T-cell (primary cell): ENCODE results near the gene CNTN5. TPM values are rescaled to one million over a fixed set of nuclear protein-coding genes. Genes with fewer than 3 reads are reported as not detected.

Experiments
- ATAC-seq, 4 experiments: fragments of 200-7000 bp in 3 of 4; fragments of 150-1000 bp in 1 of 4; cut with Tn5 transposase; replicated peaks in 1 of 4; 1 replicate in 3 of 4; 2 replicates in 1 of 4; pipeline ENCODE4 v1.10.0; 2021; ENCODE audit warnings: moderate library complexity in 3 of 4, mild to moderate bottlenecking in 2 of 4, moderate number of reproducible peaks in 1 of 4
- CTCF ChIA-PET, 2 donors: fragments of 300-600 bp; sonication (Branson Sonifier 250); formaldehyde crosslinking; loops; one replicate each; lab custom pipeline; 2022; ENCODE audit warnings: antibody characterized with exemption in 2 of 2; lab: Charles Lee
- POLR2A ChIA-PET, 2 donors: fragments of 300-600 bp; sonication (Branson Sonifier 250); formaldehyde crosslinking; loops; one replicate each; lab custom pipeline; 2022; ENCODE audit warnings: antibody characterized with exemption in 2 of 2; lab: Charles Lee
- DNase-seq, 35 experiments: peaks; one replicate each; pipeline versions ENCODE4 v3.0.0 to v3.0.0-alpha.2; 2013 to 2023
- H3K27ac ChIP-seq: one replicate; pipeline ENCODE4 v1.5.1; 2013; ENCODE audit warnings: low read length
- H3K27me3 ChIP-seq, 2 experiments: replicated peaks in 1 of 2; 1 replicate in 1 of 2; 2 replicates in 1 of 2; pipeline versions ENCODE4 v1.6.1 to v1.7.0; 2013; ENCODE audit warnings: low read length in 1 of 2, mixed read lengths in 1 of 2; ENCODE audit not compliant: control insufficient read depth in 2 of 2, insufficient read depth in 2 of 2; ENCODE audit errors: extremely low read depth in 1 of 2
- H3K36me3 ChIP-seq, 2 donors: 1 replicate in 1 of 2; 2 replicates in 1 of 2; pipeline versions ENCODE4 v1.6.1 to v1.7.0; 2013; ENCODE audit warnings: low read length in 1 of 2; ENCODE audit not compliant: control insufficient read depth in 2 of 2, insufficient read depth in 1 of 2; ENCODE audit errors: extremely low read depth in 1 of 2
- H3K4me1 ChIP-seq, 2 experiments: 1 replicate in 1 of 2; 2 replicates in 1 of 2; pipeline versions ENCODE4 v1.6.1 to v1.7.0; 2013; ENCODE audit warnings: low read length in 2 of 2, mixed read lengths in 1 of 2; ENCODE audit not compliant: insufficient read depth in 2 of 2, control insufficient read depth in 1 of 2; ENCODE audit errors: extremely low read depth in 1 of 2
- H3K4me3 ChIP-seq, 2 donors: 1 replicate in 1 of 2; 2 replicates in 1 of 2; pipeline versions ENCODE4 v1.5.1 to v1.7.0; 2013; ENCODE audit warnings: mild to moderate bottlenecking in 2 of 2, low read length in 1 of 2, moderate library complexity in 1 of 2; ENCODE audit not compliant: control insufficient read depth in 1 of 2; ENCODE audit errors: extremely low read depth in 1 of 2
- H3K9me3 ChIP-seq: 2 replicates; pipeline ENCODE4 v1.7.0; 2013
- H3K27ac Mint-ChIP-seq, 2 donors: one replicate each; pipeline ENCODE4 v1.8.0; 2020 to 2021; ENCODE audit warnings: mild to moderate bottlenecking in 2 of 2, mixed read lengths in 2 of 2
- H3K27me3 Mint-ChIP-seq, 2 donors: one replicate each; pipeline ENCODE4 v1.8.0; 2021 to 2022; ENCODE audit warnings: mixed read lengths in 2 of 2
- H3K36me3 Mint-ChIP-seq: one replicate; pipeline ENCODE4 v1.8.0; 2021; ENCODE audit warnings: mixed read lengths
- H3K4me1 Mint-ChIP-seq, 3 donors: one replicate each; pipeline ENCODE4 v1.8.0; 2020 to 2022; ENCODE audit warnings: mixed read lengths in 3 of 3, mild to moderate bottlenecking in 1 of 3
- H3K4me3 Mint-ChIP-seq, 3 donors: one replicate each; pipeline ENCODE4 v1.8.0; 2020 to 2022; ENCODE audit warnings: mild to moderate bottlenecking in 3 of 3, mixed read lengths in 3 of 3, moderate library complexity in 3 of 3
- H3K9me3 Mint-ChIP-seq, 3 donors: one replicate each; pipeline ENCODE4 v1.8.0; 2020 to 2022; ENCODE audit warnings: mixed read lengths in 3 of 3
- WGBS: methylation state at CpG from one replicate; pipeline ENCODE4 v1.1.5; 2013; ENCODE audit warnings: missing lambda C conversion rate; ENCODE audit not compliant: insufficient coverage; 5-methylcytosine and 5-hydroxymethylcytosine counted together
- total RNA-seq, 35 experiments: library from RNA in 6 of 35; stranded (reverse) in 6 of 35; fragments of 120-200 nt in 1 of 35; gene quantifications; one replicate each; pipeline versions ENCODE4 v1.2.1 to v1.2.4 and lab custom pipeline; 2013 to 2026

CNTN5 gene
- total RNA-seq, 5 donors from 2014 or later (not counting 1 experiment from before 2014, with no cell fraction given): not detected

- no peak for DNase-seq
- Histone ChIP-seq H3K27me3 (no peaks in the 10 kb centered on the region), H3K4me3 (no peak overlapping the region), H3K27ac (no peak overlapping the region), H3K9me3 (no peaks in the 10 kb centered on the region), H3K4me1 (no peaks in the 10 kb centered on the region), H3K36me3 (no peaks in the 10 kb centered on the region)
- Mint-ChIP-seq H3K4me1 (no peaks in the 10 kb centered on the region), H3K36me3 (no peaks in the 10 kb centered on the region), H3K27ac (no peak overlapping the region), H3K27me3 (no peaks in the 10 kb centered on the region), H3K4me3 (no peak overlapping the region), H3K9me3 (peaks cover 5 to 30% (median 10%) of the 10 kb centered on the region in 3 donors)
- POLR2A ChIA-PET: no interaction called here
- no peak for ATAC-seq
- WGBS: no CpG with 5 or more reads among the region's 1 CpG
- CTCF ChIA-PET: no interaction called here
These were observed 544.6 kb downstream of the CNTN5 start for GRCh38 chr11:99565333-99565732.

GRCh38 chr11:99567334-99567956, 546.7 kb downstream of the CNTN5 start:
- WGBS: no CpG with 5 or more reads among the region's 4 CpGs

GRCh38 chr11:99568808-99569207, 548.1 kb downstream of the CNTN5 start:
- no peaks in the 10 kb centered on the region for H3K27me3 ChIP-seq
- peaks cover 8 to 21% (median 10%) of the 10 kb centered on the region in 3 donors for H3K9me3 Mint-ChIP-seq
- DNase-seq: no peak
- POLR2A ChIA-PET: no interaction called here
- no peaks in the 10 kb centered on the region for H3K36me3 ChIP-seq
- no peaks in the 10 kb centered on the region for H3K9me3 ChIP-seq
- H3K27ac ChIP-seq: no peak overlapping the region
- H3K4me3 Mint-ChIP-seq: no peak overlapping the region
- H3K27ac Mint-ChIP-seq: no peak overlapping the region
- H3K4me1 ChIP-seq: no peaks in the 10 kb centered on the region
- no peaks in the 10 kb centered on the region for H3K27me3 Mint-ChIP-seq
- H3K4me3 ChIP-seq: no peak overlapping the region
- WGBS: no CpG with 5 or more reads among the region's 1 CpG
- no peaks in the 10 kb centered on the region for H3K4me1 Mint-ChIP-seq
- no peak for ATAC-seq
- H3K36me3 Mint-ChIP-seq: no peaks in the 10 kb centered on the region
- CTCF ChIA-PET: no interaction called here

More at GRCh38 chr11:99567334-99567956, 546.7 kb downstream of the CNTN5 start:
- H3K4me3 Mint-ChIP-seq: no peak overlapping the region
- no peaks in the 10 kb centered on the region for H3K27me3 Mint-ChIP-seq
- POLR2A ChIA-PET: interaction anchor here in 1 of 2 donors (1.0 kb wide), 1 partner anchor 146 kb away, joined by 3 read pairs; no protein-coding TSS in a partner anchor
- no peaks in the 10 kb centered on the region for H3K4me1 Mint-ChIP-seq
- H3K36me3 Mint-ChIP-seq: no peaks in the 10 kb centered on the region
- Histone ChIP-seq H3K27me3 (no peaks in the 10 kb centered on the region), H3K9me3 (no peaks in the 10 kb centered on the region), H3K4me3 (no peak overlapping the region), H3K36me3 (no peaks in the 10 kb centered on the region), H3K4me1 (no peaks in the 10 kb centered on the region), H3K27ac (no peak overlapping the region)
- CTCF ChIA-PET: no interaction called here
- DNase-seq: no peak
- ATAC-seq: no peak
- no peak overlapping the region for H3K27ac Mint-ChIP-seq
- peaks cover 9 to 25% (median 13%) of the 10 kb centered on the region in 3 donors for H3K9me3 Mint-ChIP-seq

- DNase-seq: no peak
- Histone ChIP-seq H3K27ac (no peak overlapping the region), H3K4me1 (no peaks in the 10 kb centered on the region), H3K9me3 (no peaks in the 10 kb centered on the region), H3K36me3 (no peaks in the 10 kb centered on the region), H3K27me3 (no peaks in the 10 kb centered on the region), H3K4me3 (no peak overlapping the region)
- ATAC-seq: no peak
- CTCF ChIA-PET: no interaction called here
- 33% methylated on average over 2 of the region's 2 CpGs for WGBS
- Mint-ChIP-seq H3K4me1 (no peaks in the 10 kb centered on the region), H3K27ac (no peak overlapping the region), H3K27me3 (no peaks in the 10 kb centered on the region), H3K36me3 (no peaks in the 10 kb centered on the region), H3K9me3 (peaks cover 11 to 28% (median 23%) of the 10 kb centered on the region in 3 donors), H3K4me3 (no peak overlapping the region)
- POLR2A ChIA-PET: no interaction called here
These were observed 550.3 kb downstream of the CNTN5 start for GRCh38 chr11:99571094-99571493.

GRCh38 chr11:99584830-99585229, 564.1 kb downstream of the CNTN5 start:
- H3K4me1 ChIP-seq: no peaks in the 10 kb centered on the region
- H3K4me1 Mint-ChIP-seq: no peaks in the 10 kb centered on the region
- no peak overlapping the region for H3K4me3 Mint-ChIP-seq
- ATAC-seq (no peak), DNase-seq (no peak)
- H3K36me3 ChIP-seq: no peaks in the 10 kb centered on the region
- no peaks in the 10 kb centered on the region for H3K9me3 ChIP-seq
- POLR2A ChIA-PET: interaction anchor here in 1 of 2 donors (0.5 to 0.6 kb wide), 2 partner anchors 16 to 1376 kb away, joined by 3 read pairs; no protein-coding TSS in a partner anchor
- no peaks in the 10 kb centered on the region for H3K36me3 Mint-ChIP-seq
- H3K4me3 ChIP-seq: no peak overlapping the region
- no peaks in the 10 kb centered on the region for H3K27me3 ChIP-seq
- H3K27ac Mint-ChIP-seq: no peak overlapping the region
- H3K27ac ChIP-seq: no peak overlapping the region
- peaks cover 8 to 13% (median 11%) of the 10 kb centered on the region in 3 donors for H3K9me3 Mint-ChIP-seq
- no peaks in the 10 kb centered on the region for H3K27me3 Mint-ChIP-seq
- CTCF ChIA-PET: no interaction called here

GRCh38 chr11:99585606-99586005, 564.9 kb downstream of the CNTN5 start:
- ATAC-seq (no peak), DNase-seq (no peak)
- CTCF ChIA-PET: no interaction called here
- H3K4me3 ChIP-seq: no peak overlapping the region
- Mint-ChIP-seq H3K9me3 (peaks cover 10 to 13% (median 11%) of the 10 kb centered on the region in 3 donors), H3K4me3 (no peak overlapping the region), H3K27me3 (no peaks in the 10 kb centered on the region), H3K27ac (no peak overlapping the region), H3K4me1 (no peaks in the 10 kb centered on the region), H3K36me3 (no peaks in the 10 kb centered on the region)
- H3K27me3 ChIP-seq: no peaks in the 10 kb centered on the region
- H3K9me3 ChIP-seq: no peaks in the 10 kb centered on the region
- WGBS: no CpG with 5 or more reads among the region's 4 CpGs
- no peaks in the 10 kb centered on the region for H3K4me1 ChIP-seq
- POLR2A ChIA-PET: no interaction called here
- H3K36me3 ChIP-seq: no peaks in the 10 kb centered on the region
- H3K27ac ChIP-seq: no peak overlapping the region
